ENCODE measurements around the gene FYCO1.

- TF ChIP-seq POLR2A (IDR thresholded peaks at IDR 0.05; ENCODE audit: low read depth, low read length), result no peak
- no peak for TF ChIP-seq SPI1 (IDR thresholded peaks at IDR 0.05; ENCODE audit: low read depth, low read length)
- TF ChIP-seq TAF1 (IDR thresholded peaks at IDR 0.05; ENCODE audit: low read depth, low read length), result no peak
These were observed 14.8 kb downstream of the FYCO1 start for GRCh38 chr3:45980819-45981218.
